ENCODE data around the gene SPRED3.
"Not testable (repeated sequence)": the region's sequence is repeated elsewhere in the genome, so short reads cannot be mapped to it uniquely, and the experiment has no call there.

The SPRED3 gene

GRCh38 chr19:38362076-38362945 lies 26.2 kb upstream of the SPRED3 start:
- no peaks in the 10 kb centered on the region for H4K20me1 ChIP-seq (ENCODE audit: insufficient read depth, low read length, poor library complexity, severe bottlenecking)
- peak overlapping the region; percentile 67 for H3K4me2 ChIP-seq (ENCODE audit: low read depth, low read length, poor library complexity, severe bottlenecking)
- TF ChIP-seq CTCF (conservative IDR thresholded peaks at IDR 0.05; ENCODE audit: low read length) (no peak), EZH2phosphoT487 (IDR thresholded peaks at IDR 0.05; ENCODE audit: borderline replicate concordance) (no peak)
- H3K36me3 ChIP-seq (ENCODE audit: insufficient read depth, low read length): no peaks in the 10 kb centered on the region
- peak overlapping the region; percentile 92 for H2AFZ ChIP-seq (ENCODE audit: low read length)
- no peaks in the 10 kb centered on the region for H3K27me3 ChIP-seq (ENCODE audit: insufficient read depth, low read length, poor library complexity, severe bottlenecking)
- H3K4me1 ChIP-seq (ENCODE audit: insufficient read depth, low read length, poor library complexity, severe bottlenecking): no peaks in the 10 kb centered on the region
- H3K9me3 ChIP-seq (ENCODE audit: insufficient read depth, low read depth, low read length): no peaks in the 10 kb centered on the region
- no peaks in the 10 kb centered on the region for H3K79me2 ChIP-seq (ENCODE audit: insufficient read depth, low read length)
- peak overlapping the region; percentile 70 for H3K4me3 ChIP-seq (ENCODE audit: low read length, poor library complexity, severe bottlenecking)
- no peak overlapping the region for H3K9ac ChIP-seq (ENCODE audit: low read depth, low read length, poor library complexity, severe bottlenecking)
- H3F3A ChIP-seq (ENCODE audit: low read depth): no peaks in the 10 kb centered on the region
- no peaks in the 10 kb centered on the region for H3K9me2 ChIP-seq (replicated peaks; ENCODE audit: low read depth, low read length)

GRCh38 chr19:38362946-38363688 lies 25.4 kb upstream of the SPRED3 start:
- not testable (repeated sequence) for H3K9me2 ChIP-seq (replicated peaks; ENCODE audit: low read depth, low read length); H3K9ac ChIP-seq (ENCODE audit: low read depth, low read length, poor library complexity, severe bottlenecking); H3F3A ChIP-seq (ENCODE audit: low read depth); H2AFZ ChIP-seq (ENCODE audit: low read length); H3K79me2 ChIP-seq (ENCODE audit: insufficient read depth, low read length); H3K9me3 ChIP-seq (ENCODE audit: insufficient read depth, low read depth, low read length); H3K36me3 ChIP-seq (ENCODE audit: insufficient read depth, low read length); H3K4me1 ChIP-seq (ENCODE audit: insufficient read depth, low read length, poor library complexity, severe bottlenecking); H4K20me1 ChIP-seq (ENCODE audit: insufficient read depth, low read length, poor library complexity, severe bottlenecking); H3K27me3 ChIP-seq (ENCODE audit: insufficient read depth, low read length, poor library complexity, severe bottlenecking)
- Histone ChIP-seq H3K4me3 (ENCODE audit: low read length, poor library complexity, severe bottlenecking) (peak overlapping the region; percentile 70), H3K4me2 (ENCODE audit: low read depth, low read length, poor library complexity, severe bottlenecking) (peak overlapping the region; percentile 67)

GRCh38 chr19:38367041-38367440 lies 21.5 kb upstream of the SPRED3 start:
- Histone ChIP-seq H3K79me2 (ENCODE audit: insufficient read depth, low read length) (no peaks in the 10 kb centered on the region), H3K4me1 (ENCODE audit: insufficient read depth, low read length, poor library complexity, severe bottlenecking) (no peaks in the 10 kb centered on the region), H3K9me2 (replicated peaks; ENCODE audit: low read depth, low read length) (no peaks in the 10 kb centered on the region), H3K27me3 (ENCODE audit: insufficient read depth, low read length, poor library complexity, severe bottlenecking) (no peaks in the 10 kb centered on the region), H3K4me3 (ENCODE audit: low read length, poor library complexity, severe bottlenecking) (no peak overlapping the region), H3K4me2 (ENCODE audit: low read depth, low read length, poor library complexity, severe bottlenecking) (no peak overlapping the region), H2AFZ (ENCODE audit: low read length) (no peak overlapping the region), H3K9me3 (ENCODE audit: insufficient read depth, low read depth, low read length) (no peaks in the 10 kb centered on the region), H3K36me3 (ENCODE audit: insufficient read depth, low read length) (no peaks in the 10 kb centered on the region), H3F3A (ENCODE audit: low read depth) (no peaks in the 10 kb centered on the region), H4K20me1 (ENCODE audit: insufficient read depth, low read length, poor library complexity, severe bottlenecking) (no peaks in the 10 kb centered on the region), H3K9ac (ENCODE audit: low read depth, low read length, poor library complexity, severe bottlenecking) (no peak overlapping the region)
- TF ChIP-seq CTCF (conservative IDR thresholded peaks at IDR 0.05; ENCODE audit: low read length): no peak
- no peak for TF ChIP-seq EZH2phosphoT487 (IDR thresholded peaks at IDR 0.05; ENCODE audit: borderline replicate concordance)
